GM12891 (cell line): Measurements from ENCODE around the gene NRXN3.

Experiments
- DNase-seq: peaks from one replicate; pipeline ENCODE4 v3.0.0; 2011; ENCODE audit warnings: low spot score; ENCODE audit not compliant: insufficient read length
- FAIRE-seq: peaks from 2 replicates; lab custom pipeline; 2011; peaks lifted over from hg19 to GRCh38; lab: Jason Lieb, UNC
- PAX5 ChIP-seq: IDR thresholded peaks from 2 replicates; pipeline ENCODE4 v1.6.1; 2011; ENCODE audit warnings: low read length, moderate library complexity, mild to moderate bottlenecking; ENCODE audit not compliant: insufficient read depth, severe bottlenecking
- POLR2A ChIP-seq: IDR thresholded peaks from 2 replicates; pipeline ENCODE4 v1.6.1; 2011; ENCODE audit warnings: low read depth, low read length, control low read depth
- POLR2AphosphoS5 ChIP-seq: IDR thresholded peaks from 2 replicates; pipeline ENCODE4 v1.6.1; 2011; ENCODE audit warnings: low read depth, low read length, control low read depth
- POU2F2 ChIP-seq: IDR thresholded peaks from 2 replicates; pipeline ENCODE4 v1.6.1; 2011; ENCODE audit warnings: low read depth, mild to moderate bottlenecking, control low read depth, low read length, moderate library complexity
- SPI1 ChIP-seq: IDR thresholded peaks from 2 replicates; pipeline ENCODE4 v1.6.1; 2011; ENCODE audit warnings: low read depth, low read length, control low read depth
- TAF1 ChIP-seq: IDR thresholded peaks from 2 replicates; pipeline ENCODE4 v1.6.1; 2011; ENCODE audit warnings: low read depth, low read length, control low read depth

Gene NRXN3

DNA sequence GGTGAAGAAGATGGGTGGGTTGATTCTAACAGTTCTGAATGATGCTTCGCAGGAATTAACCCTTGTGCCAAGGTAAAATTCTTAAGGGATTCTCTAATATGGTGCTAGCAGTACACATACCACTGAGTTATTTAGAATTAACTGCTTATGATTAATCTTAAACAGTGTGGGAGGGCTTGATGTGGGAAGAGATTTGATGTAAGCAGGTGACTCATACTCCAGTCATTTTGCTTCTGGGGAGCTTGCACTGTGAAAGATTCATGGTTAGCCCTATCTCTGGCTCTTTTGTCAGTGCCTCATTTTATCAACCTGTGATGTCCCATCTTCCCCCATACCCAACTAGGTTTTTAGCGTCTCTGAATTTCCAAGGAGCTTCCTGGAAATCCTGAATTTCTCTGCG is 83.8 kb downstream of the NRXN3 start:
- FAIRE-seq = no peak
- TF ChIP-seq POU2F2 (no peak), POLR2A (no peak), PAX5 (no peak), SPI1 (no peak), TAF1 (no peak)
- no peak for DNase-seq

- DNase-seq = no peak
- TF ChIP-seq PAX5 (no peak), POLR2A (no peak), SPI1 (no peak), POU2F2 (no peak), POLR2AphosphoS5 (no peak), TAF1 (no peak)
- no peak for FAIRE-seq
Measured at GRCh38 chr14:78254911-78255461, 84.8 kb downstream of the NRXN3 start.

DNA sequence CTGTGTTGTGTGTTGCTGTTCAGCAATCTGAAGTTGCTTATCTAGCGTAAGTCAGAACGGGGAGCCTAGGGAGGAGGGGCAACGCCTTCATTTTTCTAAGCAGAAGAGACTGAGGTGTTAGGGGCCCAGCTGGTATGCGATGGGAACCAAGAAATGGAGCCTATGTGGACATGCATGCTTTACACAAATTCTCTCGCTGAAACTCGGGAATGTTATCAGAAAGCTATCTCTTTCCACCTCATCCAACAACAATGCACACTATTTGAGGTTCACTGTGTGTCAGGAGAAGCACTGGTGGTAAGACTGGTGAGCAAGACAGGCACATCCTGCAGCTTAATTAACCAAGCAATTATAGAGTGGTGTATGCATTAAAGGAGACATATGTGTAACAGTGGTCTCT is 89.7 kb downstream of the NRXN3 start:
- FAIRE-seq = no peak
- TF ChIP-seq SPI1 (no peak), POLR2A (no peak), PAX5 (no peak), POLR2AphosphoS5 (no peak), TAF1 (no peak), POU2F2 (no peak)

DNA sequence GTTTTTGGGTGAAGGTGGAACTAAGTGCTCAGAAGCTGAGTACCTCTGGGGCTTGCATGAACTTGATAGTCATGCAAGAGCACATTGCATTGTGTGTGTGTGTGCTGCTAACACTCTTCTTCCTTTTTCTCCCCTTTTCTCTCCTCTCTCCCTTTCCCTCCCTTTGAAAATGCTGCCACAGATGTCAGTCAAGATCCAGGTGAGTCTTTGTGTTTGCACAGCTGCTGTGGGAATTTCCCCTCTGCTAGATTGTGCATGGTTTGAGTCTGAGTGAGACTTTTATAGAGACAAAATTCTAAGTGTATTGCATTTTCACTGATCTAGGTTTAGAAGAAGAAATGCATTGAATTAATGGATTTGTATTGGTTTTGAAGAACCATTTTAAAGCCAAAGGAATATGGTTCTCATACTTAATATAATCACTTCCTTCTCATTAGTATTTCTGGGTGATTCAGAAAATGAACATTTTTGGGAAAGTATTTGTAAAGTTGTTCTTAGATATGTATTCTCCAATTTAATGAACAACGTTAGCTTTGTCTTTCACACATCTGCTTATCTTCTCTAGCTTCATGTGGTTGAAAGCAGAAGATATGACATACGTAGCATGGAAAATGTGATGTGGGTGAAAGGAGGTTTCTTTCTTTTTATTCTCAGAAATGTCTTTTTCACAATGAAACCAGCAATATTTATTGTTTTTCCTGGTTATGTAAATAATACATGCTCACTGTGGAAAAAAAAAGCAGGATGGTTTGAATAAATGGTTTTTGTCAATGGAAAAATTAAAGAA is 108.5 kb downstream of the NRXN3 start:
- TF ChIP-seq TAF1 (no peak), POU2F2 (no peak), POLR2A (no peak), SPI1 (no peak), POLR2AphosphoS5 (no peak), PAX5 (no peak)

More for the DNA sequence above, 89.7 kb downstream of the NRXN3 start:
- no peak for DNase-seq

DNA sequence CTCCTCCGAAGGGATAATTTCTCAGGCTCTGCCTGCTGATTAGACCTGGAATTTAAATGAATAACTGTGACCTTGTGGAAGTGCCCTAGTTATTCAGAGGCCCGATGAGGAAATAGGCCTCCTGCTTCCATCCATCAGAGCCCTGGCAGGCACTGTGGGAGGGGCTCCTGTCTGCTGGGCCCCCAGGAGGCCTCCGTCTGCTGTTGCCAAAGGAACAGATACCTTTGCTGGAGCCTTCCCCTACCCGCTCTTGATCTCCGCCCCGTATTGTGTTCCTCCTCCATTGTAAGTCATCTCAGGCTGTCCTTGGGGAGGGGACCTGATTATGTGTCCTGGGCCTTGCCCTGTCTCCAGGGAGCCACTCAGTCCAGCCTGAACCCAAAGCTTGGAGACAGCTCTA is 112.3 kb downstream of the NRXN3 start:
- DNase-seq (no peak), FAIRE-seq (no peak)
- TF ChIP-seq POLR2AphosphoS5 (no peak), TAF1 (no peak), PAX5 (no peak), SPI1 (no peak), POU2F2 (no peak), POLR2A (no peak)

More for the DNA sequence above, 108.5 kb downstream of the NRXN3 start:
- no peak for DNase-seq
- FAIRE-seq = no peak

- FAIRE-seq (no peak), DNase-seq (no peak)
- no peak for TF ChIP-seq POLR2A
- no peak for TF ChIP-seq POU2F2
- no peak for TF ChIP-seq PAX5
- no peak for TF ChIP-seq POLR2AphosphoS5
- TF ChIP-seq TAF1 = no peak
- no peak for TF ChIP-seq SPI1
Measured at GRCh38 chr14:78286210-78286609, 116.0 kb downstream of the NRXN3 start.

GRCh38 chr14:78292003-78292402 is 121.8 kb downstream of the NRXN3 start:
- TF ChIP-seq POU2F2 = no peak
- TF ChIP-seq POLR2A = no peak
- FAIRE-seq (no peak), DNase-seq (no peak)

- TF ChIP-seq TAF1 (no peak), POLR2A (no peak), PAX5 (no peak), SPI1 (no peak), POU2F2 (no peak), POLR2AphosphoS5 (no peak)
- no peak for FAIRE-seq
Measured at GRCh38 chr14:78297858-78298257, 127.7 kb downstream of the NRXN3 start.

GRCh38 chr14:78298298-78298697 is 128.1 kb downstream of the NRXN3 start:
- no peak for FAIRE-seq
- DNase-seq = no peak
- TF ChIP-seq POU2F2 = no peak
- TF ChIP-seq POLR2A = no peak
- TF ChIP-seq POLR2AphosphoS5 = no peak
- no peak for TF ChIP-seq PAX5
- no peak for TF ChIP-seq TAF1
- TF ChIP-seq SPI1 = no peak

More at GRCh38 chr14:78297858-78298257, 127.7 kb downstream of the NRXN3 start:
- no peak for DNase-seq

- FAIRE-seq (no peak), DNase-seq (no peak)
- TF ChIP-seq PAX5 (no peak), POU2F2 (no peak), POLR2A (no peak), SPI1 (no peak), TAF1 (no peak), POLR2AphosphoS5 (no peak)
Measured at GRCh38 chr14:78302841-78303240, 132.7 kb downstream of the NRXN3 start.
